Head of caudate nucleus (tissue), 42 donors: ENCODE measurements around the gene FBXL13.
"Not testable (repeated sequence)": the region's sequence is repeated elsewhere in the genome, so short reads cannot be mapped to it uniquely, and the experiment has no call there.

Experiments used
- DNase-seq, 42 donors: peaks; one replicate each; pipeline versions ENCODE4 v3.0.0 to v3.0.0-alpha.2; 2020 to 2021; ENCODE audit warnings: mixed read lengths in 7 of 42
- intact Hi-C: fragments of 100-400 bp; cut with DNase I; formaldehyde crosslinking; loops from one replicate; pipeline ENCODE4 v1.15.0; 2022

Gene FBXL13

DNA sequence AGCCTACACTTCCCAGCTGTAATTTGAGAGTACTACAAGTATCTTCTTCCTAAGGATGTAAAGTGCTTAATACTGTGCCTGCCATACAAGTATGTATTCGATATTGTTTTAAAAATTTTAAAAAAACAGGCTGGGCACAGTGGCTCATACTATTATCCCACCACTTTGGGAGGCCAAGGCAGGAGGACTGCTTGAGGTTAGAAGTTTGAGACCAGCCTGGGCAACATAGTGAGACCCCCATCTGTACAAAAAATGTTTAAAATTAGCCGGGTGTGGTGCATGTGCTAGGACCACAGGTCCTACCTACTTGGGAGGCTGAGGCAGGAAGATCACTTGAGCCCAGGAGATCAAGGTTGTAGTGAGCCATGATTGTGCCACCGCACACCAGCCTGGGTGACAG lies 8.6 kb upstream of the FBXL13 start:
- no peak for DNase-seq
- intact Hi-C loops: no loop called here

DNA sequence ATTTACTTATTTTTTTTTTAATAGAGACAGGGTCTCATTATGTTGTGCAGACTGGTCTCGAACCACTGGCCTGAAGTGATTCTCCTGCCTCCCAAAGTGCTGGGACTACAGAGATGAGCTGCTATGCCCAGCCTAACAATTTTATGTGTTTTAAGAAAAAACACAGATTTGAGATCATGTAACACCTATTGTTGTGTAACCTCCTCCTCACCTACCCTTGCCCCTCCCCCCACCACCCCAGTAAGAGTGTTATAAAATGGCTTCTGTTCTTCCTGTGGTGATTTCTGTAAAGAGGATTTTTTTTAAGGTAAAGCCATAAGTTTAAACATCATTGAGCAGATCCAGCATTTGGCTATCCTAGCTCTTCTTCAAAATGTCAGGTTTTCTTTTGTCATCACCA lies 7.9 kb upstream of the FBXL13 start:
- intact Hi-C loops: no loop called here

DNA sequence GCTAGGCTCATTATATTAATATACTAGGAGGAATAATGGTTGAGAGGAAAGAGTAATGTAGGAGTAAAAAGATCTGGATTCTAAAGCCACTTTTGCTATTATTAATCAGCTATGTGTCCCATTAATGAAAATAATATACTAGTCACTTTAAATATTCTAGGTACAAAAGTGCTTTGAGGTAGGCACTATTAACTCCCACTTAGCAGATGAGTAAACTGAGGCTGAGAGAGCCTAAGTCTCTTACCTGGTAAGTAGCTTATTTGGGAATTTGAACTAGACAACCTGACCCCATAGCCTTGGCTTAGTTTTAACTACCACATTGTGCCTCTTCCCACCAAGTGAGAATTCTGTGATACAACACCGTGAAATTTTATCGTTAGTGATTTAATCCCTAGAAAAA lies 6.3 kb upstream of the FBXL13 start:
- no peak for DNase-seq

More for the DNA sequence above, 7.9 kb upstream of the FBXL13 start:
- DNase-seq: no peak

DNA sequence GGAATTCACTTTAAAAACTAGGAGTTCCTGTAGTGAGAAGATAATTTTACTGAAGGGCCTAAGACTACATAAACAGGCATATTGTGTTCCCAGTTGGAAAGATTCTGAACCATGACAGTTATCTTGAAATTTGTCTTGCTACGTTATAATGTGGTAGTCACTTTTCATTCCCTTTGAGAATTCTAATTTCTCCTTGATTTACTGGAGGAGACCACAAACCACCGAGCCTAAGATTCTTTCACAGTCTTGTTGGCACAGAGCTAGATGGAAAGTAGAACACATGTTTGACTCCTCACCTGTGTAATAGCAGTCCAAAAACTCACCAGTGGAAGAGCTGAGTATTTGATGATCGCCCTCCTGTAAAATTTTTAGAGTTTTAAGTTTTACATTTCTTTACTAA lies 5.2 kb upstream of the FBXL13 start:
- DNase-seq: no peak
- intact Hi-C loops: loop anchor here (10.0 kb wide), 1 partner anchor 65 kb away; the partner anchor contains the start of gene NAPEPLD

More for the DNA sequence above, 6.3 kb upstream of the FBXL13 start:
- intact Hi-C loops: no loop called here

DNA sequence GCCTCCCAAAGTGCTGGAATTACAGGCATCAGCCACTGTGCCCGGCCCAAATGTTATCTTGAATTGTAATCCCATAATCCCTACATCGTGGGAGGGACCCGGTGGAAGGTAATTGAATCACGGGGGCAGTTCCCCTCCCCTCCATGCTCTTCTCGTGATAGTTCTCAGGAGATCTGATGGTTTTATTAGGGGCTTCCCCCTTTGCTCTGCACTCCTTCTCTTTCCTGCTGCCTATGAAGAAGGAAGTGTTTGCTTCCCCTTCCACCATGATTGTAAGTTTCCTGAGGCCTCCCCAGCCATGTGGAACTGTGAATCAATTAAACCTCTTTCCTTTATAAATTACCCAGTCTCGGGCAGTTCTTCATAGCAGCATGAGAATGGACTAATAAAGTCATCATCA lies 3.6 kb upstream of the FBXL13 start:
- DNase-seq: not testable (repeated sequence)
- intact Hi-C loops: loop anchor here (10.0 kb wide), 1 partner anchor 67 kb away; the partner anchor contains the start of gene NAPEPLD

DNA sequence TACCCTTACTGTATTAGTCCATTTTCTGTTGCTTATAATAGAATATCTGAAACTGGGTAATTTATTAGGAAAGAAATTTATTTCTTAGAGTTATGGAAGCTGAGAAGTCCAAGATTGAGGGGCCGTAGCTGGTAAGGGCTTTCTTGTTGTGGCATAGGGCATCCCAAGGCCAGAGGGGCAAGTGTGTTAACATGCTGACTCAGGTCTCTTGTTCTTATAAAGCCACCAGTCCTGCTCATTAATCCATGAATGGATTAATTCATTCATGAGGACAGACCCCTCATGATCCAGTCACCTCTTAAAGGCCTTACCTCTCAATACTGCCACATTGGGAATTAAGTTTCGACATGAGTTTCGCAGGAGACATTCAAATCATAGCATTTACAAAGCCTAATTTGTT lies 2.7 kb upstream of the FBXL13 start:
- intact Hi-C loops: loop anchor here (10.0 kb wide), 1 partner anchor 67 kb away; the partner anchor contains the start of gene NAPEPLD

DNA sequence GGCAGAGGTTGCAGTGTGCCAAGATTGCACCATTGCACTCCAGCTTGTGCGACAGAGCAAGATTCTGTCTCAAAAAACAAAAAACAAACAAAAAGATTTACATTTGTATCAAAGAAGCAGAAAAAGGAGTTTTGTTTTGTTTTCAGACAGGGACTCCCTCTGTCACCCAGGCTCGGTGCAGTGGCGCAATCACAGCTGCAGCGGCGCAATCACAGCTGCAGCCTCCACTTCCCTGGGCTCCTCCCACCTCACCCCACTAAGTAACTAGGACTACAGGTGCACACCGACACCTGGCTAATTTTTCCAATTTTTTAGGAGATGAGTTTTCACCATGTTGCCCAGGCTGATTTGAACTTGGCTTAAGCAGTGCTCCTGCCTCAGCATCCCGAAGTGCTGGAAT lies 2.2 kb upstream of the FBXL13 start:
- intact Hi-C loops: loop anchor here (10.0 kb wide), 1 partner anchor 68 kb away; the partner anchor contains the start of gene NAPEPLD
- DNase-seq: peak in 17 of 42 donors; percentile 10 to 67 (median 26)

More for the DNA sequence above, 2.7 kb upstream of the FBXL13 start:
- DNase-seq: no peak

DNA sequence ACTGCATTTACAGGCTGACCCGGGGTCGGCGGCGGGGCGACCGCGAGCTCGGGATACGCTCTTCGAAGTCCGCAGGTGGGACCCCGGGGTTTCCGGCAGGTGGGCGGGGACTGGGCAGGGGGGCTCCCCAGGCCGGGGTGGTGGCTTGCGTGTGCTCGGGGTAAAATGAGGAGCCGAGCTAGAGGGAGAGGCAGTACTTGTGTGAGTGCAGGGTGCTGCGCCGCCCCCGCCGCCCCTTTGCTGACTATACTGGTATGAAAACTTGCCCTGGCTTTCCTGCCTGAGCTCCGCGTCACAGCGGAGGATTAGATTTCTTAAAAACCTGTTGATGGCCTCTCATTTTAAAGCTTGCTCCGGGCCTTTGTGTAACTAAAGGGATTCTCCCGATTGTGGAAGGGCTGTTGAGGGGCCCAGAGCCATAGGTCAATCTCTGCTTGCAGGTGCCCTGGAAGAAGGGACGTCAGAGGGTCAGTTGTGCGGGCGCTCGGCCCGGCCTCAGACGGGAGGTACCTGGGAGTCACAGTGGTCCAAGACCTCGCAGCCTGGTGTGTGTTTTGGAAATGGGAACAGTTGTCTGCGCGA lies 832 bp upstream of the FBXL13 start:
- intact Hi-C loops: loop anchor here (10.0 kb wide), 1 partner anchor 69 kb away; the partner anchor contains the start of gene NAPEPLD
- peak; percentile 51 to 89 (median 72) for DNase-seq

DNA sequence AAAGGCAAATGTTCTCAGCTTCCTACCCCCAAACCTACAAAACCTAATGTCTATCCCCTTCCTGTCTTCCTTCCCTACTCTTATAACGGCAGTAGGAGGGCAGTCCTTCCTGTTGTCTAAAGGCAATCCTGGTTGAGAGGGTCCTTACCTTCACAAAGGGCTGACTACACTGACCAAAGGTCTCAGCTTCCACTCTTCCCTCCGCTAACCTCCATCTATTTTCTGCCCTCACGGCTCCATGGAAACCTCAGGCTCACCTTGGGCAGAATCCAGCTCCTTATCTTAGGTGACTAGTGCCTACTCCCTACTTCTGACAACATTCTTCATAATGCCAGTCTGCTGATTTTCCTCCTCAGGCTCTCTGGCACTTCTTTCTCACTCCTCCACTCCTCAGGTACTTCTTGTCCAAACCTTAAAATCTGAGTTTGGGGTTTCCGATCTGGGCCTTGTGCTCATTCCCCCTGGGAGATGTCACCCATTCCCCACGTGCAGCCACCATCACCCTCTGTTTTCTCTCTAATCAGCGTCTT lies 542 bp downstream of the FBXL13 start:
- DNase-seq: no peak
- intact Hi-C loops: loop anchor here (10.0 kb wide), 1 partner anchor 71 kb away; the partner anchor contains the start of gene NAPEPLD

DNA sequence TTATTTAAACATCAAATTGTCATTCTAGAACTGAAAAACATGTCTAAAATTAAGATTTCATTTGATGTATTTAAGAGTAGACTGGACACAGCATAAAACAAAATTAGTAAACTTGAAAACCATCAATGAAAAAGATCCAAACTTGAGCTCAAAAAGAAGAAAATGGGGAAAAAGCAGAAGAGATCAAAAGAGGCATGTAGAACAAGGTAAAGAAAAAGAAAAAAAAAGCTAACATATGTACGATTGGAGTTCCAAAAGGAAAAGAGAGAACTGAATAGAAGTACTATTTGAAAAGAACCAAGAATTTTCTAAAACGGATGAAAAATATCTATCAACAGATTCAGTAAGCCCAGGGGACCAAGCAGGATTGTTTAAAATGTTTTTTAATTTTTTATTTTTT lies 3.6 kb downstream of the FBXL13 start:
- DNase-seq: no peak
- intact Hi-C loops: loop anchor here (10.0 kb wide), 1 partner anchor 74 kb away; the partner anchor contains the start of gene NAPEPLD

DNA sequence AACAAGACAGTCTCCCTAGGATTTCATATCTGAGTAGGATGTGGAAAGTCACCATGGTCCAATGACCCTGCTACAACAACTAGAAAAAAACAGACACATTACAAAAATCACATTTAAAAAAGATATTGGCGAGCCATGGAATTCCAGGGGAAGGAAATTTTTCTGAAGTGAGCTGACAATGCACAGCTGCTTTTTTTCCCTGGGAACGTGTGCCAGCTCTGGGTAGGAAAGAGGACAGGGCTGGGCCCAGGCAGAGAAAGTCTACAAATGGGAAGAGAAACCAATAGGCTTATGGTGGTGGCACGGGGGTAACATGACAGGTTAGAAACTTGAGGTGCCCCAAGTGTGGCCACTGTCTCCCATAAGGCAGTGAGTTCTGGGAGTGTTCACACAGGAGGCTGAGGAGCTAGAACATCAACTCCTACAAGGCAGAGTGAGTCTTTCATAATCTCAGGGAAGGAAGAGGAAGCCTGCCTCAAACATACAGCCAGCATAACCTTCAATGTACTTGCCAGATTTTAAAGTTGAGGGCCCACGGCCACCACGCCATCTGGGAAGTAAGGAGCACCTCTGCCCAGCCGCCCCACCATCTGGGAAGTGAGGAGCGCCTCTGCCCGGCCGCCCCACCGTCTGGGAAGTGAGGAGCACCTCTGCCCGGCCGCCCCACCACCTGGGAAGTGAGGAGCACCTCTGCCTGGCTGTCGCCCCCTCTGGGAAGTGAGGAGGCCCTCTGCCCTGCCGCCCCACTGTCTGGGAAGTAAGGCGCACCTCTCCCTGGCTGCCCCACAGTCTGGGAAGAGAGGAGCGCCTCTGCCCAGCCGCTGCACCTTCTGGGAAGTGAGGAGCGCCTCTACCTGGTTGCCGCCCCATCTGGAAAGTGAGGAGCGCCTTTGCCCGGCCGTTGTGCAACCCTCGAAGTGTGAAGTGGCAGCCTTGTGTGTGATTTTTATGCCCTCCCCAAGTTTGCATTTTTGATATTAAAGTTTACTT lies 5.9 kb downstream of the FBXL13 start:
- intact Hi-C loops: no loop called here
- no peak for DNase-seq

DNA sequence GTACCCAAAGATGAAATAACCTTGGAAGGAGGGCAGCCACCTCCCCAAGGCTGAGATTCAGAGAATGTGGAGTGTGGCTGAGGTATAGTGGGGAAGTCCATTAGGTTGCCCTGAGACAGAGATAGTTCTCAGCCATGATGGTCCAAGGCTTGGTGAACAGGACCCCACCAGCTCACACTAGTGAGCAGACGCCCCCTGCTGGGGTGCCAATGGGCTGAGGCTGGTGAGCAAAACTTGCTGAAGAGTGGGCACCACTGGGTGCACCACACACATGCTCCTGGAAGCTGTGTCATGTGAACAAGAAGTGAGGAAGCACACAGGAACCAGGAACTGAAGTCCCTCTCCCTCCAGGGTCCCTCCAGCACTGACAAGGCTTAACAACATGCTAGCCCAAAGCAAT lies 8.9 kb downstream of the FBXL13 start:
- intact Hi-C loops: no loop called here
- peak in 18 of 42 donors; percentile 2 to 60 (median 22) for DNase-seq

DNA sequence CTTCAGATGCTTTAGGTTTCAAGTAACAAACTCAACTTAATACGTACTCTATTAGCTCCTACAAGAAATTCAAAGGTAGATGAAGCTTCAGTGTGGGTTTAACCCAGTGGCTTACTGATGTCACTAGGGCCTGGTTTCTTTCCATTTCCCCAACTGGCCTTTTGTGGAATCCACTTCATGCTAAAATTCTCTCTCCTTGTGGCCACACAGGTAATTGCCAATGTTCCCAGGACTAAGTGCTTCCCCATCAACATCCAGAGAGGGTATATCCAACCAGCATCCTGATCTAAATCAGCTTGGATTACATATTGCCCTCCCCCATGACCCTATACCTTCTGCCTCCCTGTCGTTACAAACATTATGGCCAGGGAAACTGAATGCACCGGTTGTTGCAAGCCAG lies 10.7 kb downstream of the FBXL13 start:
- DNase-seq: no peak
- intact Hi-C loops: no loop called here

DNA sequence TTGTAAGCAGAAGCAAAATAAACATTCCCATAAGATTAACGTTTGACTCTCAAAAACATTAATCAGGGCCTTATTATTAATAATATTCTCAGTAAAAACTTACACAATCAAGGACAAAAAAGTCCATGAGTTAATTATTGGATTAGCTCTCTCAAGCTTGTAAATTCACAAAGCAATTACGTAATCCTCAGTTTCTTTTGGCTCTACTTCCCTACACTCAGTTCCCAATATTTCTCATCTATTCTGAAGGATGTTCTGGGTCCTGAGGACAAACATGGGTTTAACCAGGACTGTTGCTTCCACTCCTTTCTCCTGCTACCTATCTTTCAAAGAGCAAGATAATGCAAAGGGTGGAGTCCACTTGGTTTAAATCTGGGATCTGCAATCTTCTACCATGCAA lies 15.1 kb downstream of the FBXL13 start:
- no peak for DNase-seq

DNA sequence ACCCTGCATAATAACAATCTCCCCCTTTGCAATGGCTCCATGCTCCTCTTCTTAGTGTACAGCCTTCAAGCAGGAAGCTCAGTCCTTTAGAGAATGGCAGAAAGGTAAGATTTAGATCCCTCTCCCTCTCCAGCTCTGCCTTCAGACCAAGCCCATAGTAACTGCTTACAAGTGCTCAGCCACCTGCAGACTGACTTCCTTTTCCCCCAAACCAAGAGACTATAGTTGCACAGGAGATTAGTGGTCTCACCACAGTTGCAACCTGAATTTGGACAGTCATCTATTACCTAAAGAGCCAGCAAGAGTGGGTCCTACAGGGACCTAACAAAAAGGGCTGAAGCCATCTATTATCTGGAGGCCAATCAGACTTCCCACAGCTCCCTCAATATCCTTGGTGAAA lies 16.5 kb downstream of the FBXL13 start:
- intact Hi-C loops: no loop called here
- DNase-seq: no peak

More for the DNA sequence above, 15.1 kb downstream of the FBXL13 start:
- intact Hi-C loops: no loop called here

DNA sequence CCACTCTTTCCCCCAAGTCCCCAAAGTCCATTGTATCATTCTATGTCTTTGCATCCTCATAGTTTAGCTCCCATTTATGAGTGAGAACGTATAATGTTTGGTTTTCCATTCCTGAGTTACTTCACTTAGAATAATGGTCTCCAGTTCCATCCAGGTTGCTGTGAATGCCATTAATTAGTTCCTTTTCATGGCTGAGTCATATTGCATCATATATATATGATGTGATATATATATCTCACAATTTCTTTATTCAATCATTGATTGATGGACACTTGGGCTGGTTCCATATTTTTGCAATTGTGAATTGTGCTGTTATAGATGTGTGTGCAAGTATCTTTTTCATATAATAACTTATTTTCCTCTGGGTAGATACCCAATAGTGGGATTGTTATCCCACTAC lies 18.6 kb downstream of the FBXL13 start:
- intact Hi-C loops, DNase-seq: not testable (repeated sequence)

DNA sequence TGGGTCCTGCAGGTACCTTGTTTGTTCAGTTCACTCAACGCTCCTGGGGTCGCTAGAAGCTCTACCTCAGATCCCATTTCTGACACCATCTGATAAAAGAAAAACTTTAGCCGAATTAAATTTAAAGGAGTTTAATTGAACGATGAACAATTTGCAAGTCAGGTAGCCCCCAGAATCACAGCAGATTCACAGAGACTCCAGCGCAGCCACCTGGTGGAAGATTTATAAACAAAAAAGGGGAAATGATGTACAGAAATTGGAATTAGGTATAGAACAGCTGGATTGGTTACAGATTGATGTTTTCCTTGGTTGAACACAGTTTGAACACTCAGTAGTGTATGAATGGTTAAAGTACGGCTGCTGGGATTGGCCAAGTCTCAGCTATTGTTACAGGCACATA lies 23.1 kb downstream of the FBXL13 start:
- DNase-seq: no peak
- intact Hi-C loops: no loop called here

DNA sequence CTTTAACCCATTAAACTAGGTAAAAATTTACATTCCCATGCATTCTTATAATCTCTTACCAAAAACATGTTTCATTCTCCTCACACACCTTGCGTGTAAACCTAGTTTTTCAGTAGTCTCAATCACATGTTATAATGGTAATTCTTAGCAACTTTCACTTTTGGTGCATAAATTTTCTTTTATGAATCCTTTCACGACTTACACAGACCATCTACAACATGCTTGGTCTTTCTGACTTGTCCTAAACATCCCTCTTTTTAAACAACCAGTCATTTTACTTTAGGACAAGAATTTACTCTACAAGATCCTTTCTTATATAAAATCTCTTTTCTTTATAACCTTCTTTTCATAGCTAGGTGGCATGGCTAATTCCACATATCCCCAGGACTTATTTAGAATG lies 25.8 kb downstream of the FBXL13 start:
- intact Hi-C loops: no loop called here
- no peak for DNase-seq

DNA sequence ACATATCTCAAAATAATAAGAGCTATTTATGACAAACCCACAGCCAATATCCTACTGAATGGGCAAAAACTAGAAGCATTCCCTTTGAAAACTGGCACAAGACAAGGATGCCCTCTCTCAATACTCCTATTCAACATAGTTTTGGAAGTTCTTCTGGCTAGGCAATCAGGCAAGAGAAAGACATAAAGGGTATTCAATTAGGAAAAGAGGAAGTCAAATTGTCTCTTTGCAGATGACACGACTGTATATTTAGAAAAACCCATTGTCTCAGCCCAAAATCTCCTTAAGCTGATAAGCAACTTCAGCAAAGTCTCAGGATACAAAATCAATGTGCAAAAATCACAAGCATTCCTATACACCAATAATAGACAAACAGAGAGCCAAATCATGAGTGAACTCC lies 32.8 kb downstream of the FBXL13 start:
- intact Hi-C loops: not testable (repeated sequence)

More for the DNA sequence above, 32.8 kb downstream of the FBXL13 start:
- not testable (repeated sequence) for DNase-seq
